ENCODE data around the gene TP53INP2. TPM values are rescaled to one million over a fixed set of nuclear protein-coding genes. Genes with fewer than 3 reads are reported as not detected.
A peak's percentile ranks its signal among the peaks of the same experiment; 100 is the strongest.

Gene TP53INP2
- total and polyA plus RNA-seq, 2 of the 13 experiments (the other 11 are each of a cell fraction or from before 2014, with no cell fraction given) = 5.2 to 18.8 TPM

- TF ChIP-seq, protein P1, sequence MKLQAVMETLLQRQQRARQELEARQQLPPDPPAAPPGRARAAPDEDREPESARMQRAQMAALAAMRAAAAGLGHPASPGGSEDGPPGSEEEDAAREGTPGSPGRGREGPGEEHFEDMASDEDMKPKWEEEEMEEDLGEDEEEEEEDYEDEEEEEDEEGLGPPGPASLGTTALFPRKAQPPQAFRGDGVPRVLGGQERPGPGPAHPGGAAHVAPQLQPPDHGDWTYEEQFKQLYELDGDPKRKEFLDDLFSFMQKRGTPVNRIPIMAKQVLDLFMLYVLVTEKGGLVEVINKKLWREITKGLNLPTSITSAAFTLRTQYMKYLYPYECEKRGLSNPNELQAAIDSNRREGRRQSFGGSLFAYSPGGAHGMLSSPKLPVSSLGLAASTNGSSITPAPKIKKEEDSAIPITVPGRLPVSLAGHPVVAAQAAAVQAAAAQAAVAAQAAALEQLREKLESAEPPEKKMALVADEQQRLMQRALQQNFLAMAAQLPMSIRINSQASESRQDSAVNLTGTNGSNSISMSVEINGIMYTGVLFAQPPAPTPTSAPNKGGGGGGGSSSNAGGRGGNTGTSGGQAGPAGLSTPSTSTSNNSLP (IDR thresholded peaks at IDR 0.05; ENCODE audit: low read depth, low read length) = no peak
- TF ChIP-seq CTCF (CRISPR knock-in tag; IDR thresholded peaks at IDR 0.05) (peak; percentile 59; the same call in 1 of the 2 replicates), E2F5 (CRISPR knock-in tag; conservative IDR thresholded peaks at IDR 0.05) (peak; percentile 91), ZNF550 (CRISPR knock-in tag; IDR thresholded peaks at IDR 0.05; ENCODE audit: borderline replicate concordance) (0 out of 2 replicates have a peak, but pooled peaks have one; percentile 71), RORA (CRISPR knock-in tag; IDR thresholded peaks at IDR 0.05) (no peak), ZNF235 (CRISPR knock-in tag; IDR thresholded peaks at IDR 0.05; ENCODE audit: borderline replicate concordance) (peak; percentile 49; the same call in 1 of the 2 replicates), KLF13 (CRISPR knock-in tag; IDR thresholded peaks at IDR 0.05) (no peak), WIZ (CRISPR knock-in tag; IDR thresholded peaks at IDR 0.05) (peak; percentile 91), ZNF577 (CRISPR knock-in tag; IDR thresholded peaks at IDR 0.05; ENCODE audit: borderline replicate concordance, low read depth) (no peak), ZNF124 (CRISPR knock-in tag; IDR thresholded peaks at IDR 0.05) (0 out of 2 replicates have a peak, but pooled peaks have one; percentile 93), NR3C1 (CRISPR knock-in tag; IDR thresholded peaks at IDR 0.05) (no peak), NCOA5 (CRISPR knock-in tag; IDR thresholded peaks at IDR 0.05) (no peak), ZMYM2 (CRISPR knock-in tag; IDR thresholded peaks at IDR 0.05) (peak; percentile 47; the same call in 1 of the 2 replicates), MTA3 (CRISPR knock-in tag; IDR thresholded peaks at IDR 0.05) (no peak), CCDC6 (CRISPR knock-in tag; IDR thresholded peaks at IDR 0.05) (peak; percentile 45; the same call in 1 of the 2 replicates), NR0B2 (CRISPR knock-in tag; IDR thresholded peaks at IDR 0.05) (no peak; the same call in 1 of the 2 replicates), EEA1 (CRISPR knock-in tag; IDR thresholded peaks at IDR 0.05; ENCODE audit: borderline replicate concordance) (peak; percentile 97), ZNF33A (CRISPR knock-in tag; IDR thresholded peaks at IDR 0.05; ENCODE audit: borderline replicate concordance) (0 out of 2 replicates have a peak, but pooled peaks have one; percentile 30), RXRB (CRISPR knock-in tag; IDR thresholded peaks at IDR 0.05; ENCODE audit: borderline replicate concordance) (peak; percentile 89), ZNF629 (CRISPR knock-in tag; conservative IDR thresholded peaks at IDR 0.05) (no peak), ZSCAN31 (CRISPR knock-in tag; IDR thresholded peaks at IDR 0.05; ENCODE audit: low read depth) (peak; percentile 92), ETV5 (CRISPR knock-in tag; IDR thresholded peaks at IDR 0.05; ENCODE audit: borderline replicate concordance) (peak; percentile 52; the same call in 1 of the 2 replicates), ZBTB37 (CRISPR knock-in tag; IDR thresholded peaks at IDR 0.05) (no peak), PHF5A (CRISPR knock-in tag; IDR thresholded peaks at IDR 0.05; ENCODE audit: low read depth, unreplicated experiment) (peak; percentile 88)
Observed at GRCh38 chr20:34676642-34677373, 27.3 kb upstream of the TP53INP2 start, which contains the start of gene PIGU (continued).
